ENCODE results near the gene LSS.

DNA sequence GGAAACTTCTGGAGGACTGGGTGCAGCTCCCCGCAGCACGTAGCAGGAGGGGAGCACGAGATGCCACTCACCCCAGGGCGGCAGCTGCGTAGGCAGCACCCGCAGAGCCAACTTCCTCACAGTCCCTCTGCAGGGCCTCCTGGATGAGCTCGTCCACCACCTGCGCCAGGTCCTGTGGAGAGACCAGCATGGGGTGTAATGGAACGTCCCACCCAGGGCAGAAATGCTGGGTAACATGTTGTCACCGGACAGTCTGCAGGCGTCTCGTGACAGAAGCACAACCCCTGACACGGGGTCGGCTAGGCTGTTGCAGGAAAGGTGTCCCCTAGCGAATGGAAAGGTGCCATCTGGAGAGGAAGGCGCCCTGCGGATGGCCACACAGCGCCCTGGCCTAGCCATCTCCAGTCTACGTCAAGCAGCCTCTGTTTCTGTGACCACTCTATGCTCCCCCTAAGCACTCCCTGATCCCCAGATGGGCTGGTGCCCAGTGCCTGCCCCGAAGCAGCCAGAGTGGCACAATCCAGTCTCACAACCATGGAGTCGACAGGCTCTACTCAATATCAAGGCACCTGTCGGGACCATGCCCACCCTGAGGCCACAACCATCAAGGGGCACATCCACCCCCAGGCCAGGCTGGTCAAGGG lies 35.6 kb upstream of the LSS start:
- TF ChIP-seq CHD1 (IDR thresholded peaks at IDR 0.05; ENCODE audit: low read depth, low read length) (no peak), BACH1 (IDR thresholded peaks at IDR 0.05; ENCODE audit: borderline replicate concordance) (no peak), POLR2A (IDR thresholded peaks at IDR 0.05; ENCODE audit: low read depth, low read length) (no peak; the same call in 1 of the 2 replicates)

All from GM12878 (cell line).